PC-9 (cell line): ENCODE data around the gene NACC2. TPM values are rescaled to one million over a fixed set of nuclear protein-coding genes. Genes with fewer than 3 reads are reported as not detected.

Source experiments
- BruUV-seq: library from RNA; stranded (reverse); fragments of 400-500 nt; replicated peaks from 2 replicates; lab custom pipeline; 2021; lab: Mats Ljungman, UMichigan
- CTCF ChIA-PET: fragments of 300-600 bp; sonication (Branson Sonifier 250); formaldehyde crosslinking; loops from one replicate; lab custom pipeline; 2022; ENCODE audit warnings: antibody characterized with exemption; lab: Charles Lee
- POLR2A ChIA-PET: fragments of 300-600 bp; sonication (Branson Sonifier 250); formaldehyde crosslinking; loops from one replicate; lab custom pipeline; 2022; ENCODE audit warnings: antibody characterized with exemption; ENCODE audit not compliant: unreplicated experiment; lab: Charles Lee
- DNase-seq, 2 experiments: peaks; one replicate each; pipeline versions ENCODE4 v3.0.0 to v3.0.0-alpha.2; 2015 to 2022; ENCODE audit warnings: mixed read lengths in 1 of 2
- H2AFZ ChIP-seq: fragments of 200-600 bp; sonication (generic); 2 replicates; pipeline ENCODE4 v1.8.1; 2017; ENCODE audit warnings: antibody characterized with exemption
- H3F3A ChIP-seq: fragments of 200-600 bp; sonication (generic); 2 replicates; pipeline ENCODE4 v1.8.1; 2017; ENCODE audit warnings: antibody characterized with exemption, mild to moderate bottlenecking, low read depth; ENCODE audit not compliant: insufficient read depth
- H3K27ac ChIP-seq: fragments of 200-600 bp; sonication (generic); 2 replicates; pipeline ENCODE4 v1.6.1; 2016; ENCODE audit warnings: mixed run types
- H3K27me3 ChIP-seq: fragments of 200-600 bp; sonication (generic); 2 replicates; pipeline ENCODE4 v1.6.1; 2016; ENCODE audit warnings: low read depth, mixed run types; ENCODE audit not compliant: insufficient read depth
- H3K36me3 ChIP-seq: fragments of 200-600 bp; sonication (generic); 2 replicates; pipeline ENCODE4 v1.6.1; 2016; ENCODE audit warnings: low read depth, mixed run types
- H3K4me1 ChIP-seq: fragments of 200-600 bp; sonication (generic); replicated peaks from 2 replicates; pipeline ENCODE4 v1.6.1; 2016; ENCODE audit warnings: mixed run types; ENCODE audit not compliant: insufficient read depth
- H3K4me2 ChIP-seq: fragments of 200-600 bp; sonication (generic); 2 replicates; pipeline ENCODE4 v1.6.1; 2017; ENCODE audit warnings: mixed run types
- H3K4me3 ChIP-seq: fragments of 200-600 bp; sonication (generic); 2 replicates; pipeline ENCODE4 v1.6.1; 2016; ENCODE audit warnings: mixed run types
- H3K79me2 ChIP-seq: fragments of 200-600 bp; sonication (generic); 2 replicates; pipeline ENCODE4 v1.6.1; 2017; ENCODE audit warnings: low read depth, mixed run types
- H3K9me2 ChIP-seq: fragments of 200-600 bp; sonication (generic); 2 replicates; pipeline ENCODE4 v1.8.1; 2017; ENCODE audit warnings: mild to moderate bottlenecking; ENCODE audit not compliant: insufficient read depth
- H3K9me3 ChIP-seq: fragments of 200-600 bp; sonication (generic); 2 replicates; pipeline ENCODE4 v1.8.1; 2016; ENCODE audit warnings: low read depth; ENCODE audit not compliant: insufficient read depth
- H4K20me1 ChIP-seq: fragments of 200-600 bp; sonication (generic); 2 replicates; pipeline ENCODE4 v1.8.1; 2017; ENCODE audit not compliant: insufficient read depth
- EZH2 ChIP-seq: fragments of 200-600 bp; sonication (generic); IDR thresholded peaks from 2 replicates; pipeline ENCODE4 v1.8.0; 2017; ENCODE audit warnings: antibody characterized with exemption, low read depth
- intact Hi-C: fragments of 100-400 bp; cut with micrococcal nuclease; formaldehyde crosslinking; loops from one replicate; pipeline ENCODE4 v1.10.0; 2022; ENCODE audit not compliant: unreplicated experiment
- total RNA-seq: library from RNA; stranded (reverse); gene quantifications from 2 replicates; pipeline ENCODE4 v1.2.3, GENCODE V29; 2021
- TF ChIP-seq, protein P1 (sequence below): fragments of 200-600 bp; sonication (generic); conservative IDR thresholded peaks from 2 replicates; pipeline ENCODE4 v1.6.1; 2017; ENCODE audit warnings: mixed run types, antibody characterized with exemption, mild to moderate bottlenecking, moderate library complexity

The NACC2 gene
- total RNA-seq, 1 experiment from 2014 or later = 22.4 TPM

GRCh38 chr9:136013116-136013515 lies 82.0 kb downstream of the NACC2 start:
- CTCF ChIA-PET = no interaction called here
- POLR2A ChIA-PET = no interaction called here
- Histone ChIP-seq H3K79me2 (no peaks in the 10 kb centered on the region), H3K27ac (no peak overlapping the region), H4K20me1 (peaks cover 24% of the 10 kb centered on the region), H3K4me2 (no peak overlapping the region), H3K4me1 (no peaks in the 10 kb centered on the region), H3K4me3 (no peak overlapping the region), H3F3A (no peaks in the 10 kb centered on the region), H2AFZ (no peak overlapping the region), H3K27me3 (no peaks in the 10 kb centered on the region), H3K9me2 (no peaks in the 10 kb centered on the region), H3K9me3 (no peaks in the 10 kb centered on the region), H3K36me3 (no peaks in the 10 kb centered on the region)
- no peak for TF ChIP-seq EZH2
- TF ChIP-seq, protein P1, sequence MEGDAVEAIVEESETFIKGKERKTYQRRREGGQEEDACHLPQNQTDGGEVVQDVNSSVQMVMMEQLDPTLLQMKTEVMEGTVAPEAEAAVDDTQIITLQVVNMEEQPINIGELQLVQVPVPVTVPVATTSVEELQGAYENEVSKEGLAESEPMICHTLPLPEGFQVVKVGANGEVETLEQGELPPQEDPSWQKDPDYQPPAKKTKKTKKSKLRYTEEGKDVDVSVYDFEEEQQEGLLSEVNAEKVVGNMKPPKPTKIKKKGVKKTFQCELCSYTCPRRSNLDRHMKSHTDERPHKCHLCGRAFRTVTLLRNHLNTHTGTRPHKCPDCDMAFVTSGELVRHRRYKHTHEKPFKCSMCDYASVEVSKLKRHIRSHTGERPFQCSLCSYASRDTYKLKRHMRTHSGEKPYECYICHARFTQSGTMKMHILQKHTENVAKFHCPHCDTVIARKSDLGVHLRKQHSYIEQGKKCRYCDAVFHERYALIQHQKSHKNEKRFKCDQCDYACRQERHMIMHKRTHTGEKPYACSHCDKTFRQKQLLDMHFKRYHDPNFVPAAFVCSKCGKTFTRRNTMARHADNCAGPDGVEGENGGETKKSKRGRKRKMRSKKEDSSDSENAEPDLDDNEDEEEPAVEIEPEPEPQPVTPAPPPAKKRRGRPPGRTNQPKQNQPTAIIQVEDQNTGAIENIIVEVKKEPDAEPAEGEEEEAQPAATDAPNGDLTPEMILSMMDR = no peak
- no peak for DNase-seq
- intact Hi-C loops = no loop called here
- BruUV-seq = no TSS peak

GRCh38 chr9:136012651-136013050 lies 82.4 kb downstream of the NACC2 start:
- H3K79me2 ChIP-seq = no peaks in the 10 kb centered on the region
- no peak overlapping the region for H2AFZ ChIP-seq

DNA sequence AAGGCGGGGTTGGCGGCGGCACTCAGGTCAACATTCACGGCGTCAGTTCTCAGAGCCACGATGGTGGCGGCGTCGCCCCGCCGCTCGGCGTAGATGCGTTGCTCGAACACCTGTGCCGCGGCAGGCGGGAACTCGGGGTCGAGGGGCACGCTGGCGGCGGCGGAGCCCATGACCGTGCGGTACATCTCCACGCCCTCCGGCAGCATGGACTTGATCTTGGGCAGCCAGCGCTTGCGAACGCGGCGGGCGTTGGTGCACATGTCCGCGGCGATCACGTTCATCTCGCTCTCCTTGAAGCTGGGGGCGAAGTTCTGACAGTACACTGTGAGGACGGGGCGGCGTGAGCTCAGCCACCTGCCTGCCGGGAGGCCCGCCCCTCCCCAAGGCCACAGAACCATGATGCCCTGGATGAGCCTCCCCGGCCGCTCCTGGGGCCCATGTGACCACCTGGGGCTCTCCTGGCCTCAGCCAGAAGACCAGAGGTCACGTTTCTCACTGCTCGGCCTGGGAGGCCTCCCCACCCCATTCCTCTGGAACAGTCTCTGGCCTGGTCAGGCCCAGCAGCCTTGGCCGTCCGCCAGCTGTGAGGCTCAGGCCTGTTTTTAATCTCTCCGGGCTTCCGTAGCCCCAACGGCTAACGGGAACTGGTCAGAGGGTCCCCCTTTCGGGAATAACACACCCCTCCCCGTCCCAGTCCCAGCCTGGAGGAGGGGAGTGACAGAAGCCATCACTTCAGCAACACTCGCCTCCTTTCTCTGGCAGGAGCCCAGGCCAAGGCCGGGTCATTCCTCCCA lies 83.2 kb downstream of the NACC2 start:
- ChIA-PET POLR2A (no interaction called here), CTCF (no interaction called here)
- Histone ChIP-seq H3K4me1 (no peaks in the 10 kb centered on the region), H3K27me3 (no peaks in the 10 kb centered on the region), H3K9me2 (no peaks in the 10 kb centered on the region), H3K27ac (no peak overlapping the region), H3K4me2 (no peak overlapping the region), H2AFZ (no peak overlapping the region), H3F3A (no peaks in the 10 kb centered on the region), H3K36me3 (no peaks in the 10 kb centered on the region), H4K20me1 (peaks cover 19% of the 10 kb centered on the region), H3K4me3 (no peak overlapping the region), H3K9me3 (no peaks in the 10 kb centered on the region), H3K79me2 (no peaks in the 10 kb centered on the region)
- intact Hi-C loops = no loop called here
- DNase-seq = no peak
- no TSS peak for BruUV-seq
- TF ChIP-seq EZH2 = no peak
- TF ChIP-seq, protein P1 = no peak

More at GRCh38 chr9:136012651-136013050, 82.4 kb downstream of the NACC2 start:
- no peak for DNase-seq
- ChIA-PET CTCF (no interaction called here), POLR2A (no interaction called here)
- intact Hi-C loops = no loop called here
- no peaks in the 10 kb centered on the region for H3F3A ChIP-seq
- no peaks in the 10 kb centered on the region for H3K9me2 ChIP-seq
- H3K4me2 ChIP-seq = no peak overlapping the region
- TF ChIP-seq, protein P1 = no peak
- TF ChIP-seq EZH2 = no peak
- H3K27ac ChIP-seq = no peak overlapping the region
- H3K4me3 ChIP-seq = no peak overlapping the region
- no peaks in the 10 kb centered on the region for H3K9me3 ChIP-seq
- no TSS peak for BruUV-seq
- peaks cover 19% of the 10 kb centered on the region for H4K20me1 ChIP-seq
- no peaks in the 10 kb centered on the region for H3K27me3 ChIP-seq
- H3K36me3 ChIP-seq = no peaks in the 10 kb centered on the region
- no peaks in the 10 kb centered on the region for H3K4me1 ChIP-seq
